Panc1 (cell line): Measurements from ENCODE around the gene TMEM242. TPM values are rescaled to one million over a fixed set of nuclear protein-coding genes. Genes with fewer than 3 reads are reported as not detected.

Experiments
- ATAC-seq: fragments of 200-7000 bp; cut with Tn5 transposase; 2 replicates; pipeline ENCODE4 v1.9.1; 2020; ENCODE audit warnings: mild to moderate bottlenecking, moderate library complexity
- BruUV-seq: library from RNA; stranded (reverse); fragments of 400-500 nt; replicated peaks from 2 replicates; lab custom pipeline; 2021; lab: Mats Ljungman, UMichigan
- CTCF ChIA-PET: fragments of 300-600 bp; sonication (Branson Sonifier 250); formaldehyde crosslinking; loops from one replicate; lab custom pipeline; 2022; ENCODE audit warnings: antibody characterized with exemption; lab: Charles Lee
- POLR2A ChIA-PET: fragments of 300-600 bp; sonication (Branson Sonifier 250); formaldehyde crosslinking; loops from one replicate; lab custom pipeline; 2022; ENCODE audit warnings: antibody characterized with exemption; lab: Charles Lee
- DNase-seq: peaks from one replicate; pipeline ENCODE4 v3.0.0-alpha.2; 2010; ENCODE audit warnings: low read depth, low spot score
- H3K27ac ChIP-seq: 2 replicates; pipeline ENCODE4 v1.5.1; 2011; ENCODE audit warnings: mild to moderate bottlenecking, low read length, inconsistent platforms
- H3K27me3 ChIP-seq: fragments of 200-500 bp; sonication (Bioruptor generic); 2 replicates; pipeline ENCODE4 v1.6.0; 2014; ENCODE audit warnings: low read length, inconsistent platforms; ENCODE audit not compliant: control insufficient read depth, insufficient read depth
- H3K36me3 ChIP-seq: fragments of 200-500 bp; sonication (Bioruptor generic); 2 replicates; pipeline ENCODE4 v1.5.1; 2014; ENCODE audit warnings: inconsistent platforms, mild to moderate bottlenecking, low read length, moderate library complexity; ENCODE audit not compliant: control insufficient read depth, insufficient read depth
- H3K4me1 ChIP-seq: 2 replicates; pipeline ENCODE4 v1.5.1; 2011; ENCODE audit warnings: inconsistent platforms, mild to moderate bottlenecking, low read length, moderate library complexity; ENCODE audit not compliant: control insufficient read depth, insufficient read depth
- H3K4me3 ChIP-seq, 2 experiments: 2 replicates each; pipeline ENCODE4 v1.5.1; 2011 to 2012; ENCODE audit warnings: low read depth in 2 of 2, low read length in 2 of 2, mild to moderate bottlenecking in 2 of 2, inconsistent platforms in 1 of 2, moderate library complexity in 1 of 2
- H3K9me3 ChIP-seq: fragments of 200-500 bp; sonication (Bioruptor generic); 2 replicates; pipeline ENCODE4 v1.5.1; 2014; ENCODE audit warnings: low read depth, mild to moderate bottlenecking, inconsistent platforms, low read length, moderate library complexity; ENCODE audit not compliant: control insufficient read depth, insufficient read depth
- CTCF ChIP-seq: fragments of 450-650 bp; IDR thresholded peaks from 2 replicates; pipeline ENCODE4 v1.5.1; 2017; ENCODE audit warnings: mild to moderate bottlenecking
- POLR2AphosphoS5 ChIP-seq: IDR thresholded peaks from 2 replicates; pipeline ENCODE4 v1.6.1; 2012; ENCODE audit warnings: mild to moderate bottlenecking, low read depth, low read length, moderate library complexity
- SIN3A ChIP-seq: IDR thresholded peaks from 2 replicates; pipeline ENCODE4 v1.6.1; 2012; ENCODE audit warnings: low read depth, mild to moderate bottlenecking, low read length, moderate library complexity, borderline replicate concordance; ENCODE audit not compliant: insufficient read depth
- TCF7L2 ChIP-seq: IDR thresholded peaks from 2 replicates; pipeline ENCODE4 v1.6.1; 2011; ENCODE audit warnings: mild to moderate bottlenecking, low read depth, low read length, inconsistent platforms
- in situ Hi-C: cut with HindIII; loops from 2 replicates; pipeline ENCODE4 v1.10.0; 2016; ENCODE audit warnings: low sequenced_read_pairs, low pct_unique_long_range_greater_than_20kb
- intact Hi-C: fragments of 100-400 bp; cut with micrococcal nuclease; formaldehyde crosslinking; loops from one replicate; pipeline ENCODE4 v1.10.0; 2022; ENCODE audit not compliant: unreplicated experiment
- total RNA-seq: library from RNA; stranded (reverse); gene quantifications from one replicate; pipeline ENCODE4 v1.2.1, GENCODE V29; 2021; ENCODE audit not compliant: unreplicated experiment
- TF ChIP-seq, protein P1 (sequence below), 2 experiments: IDR thresholded peaks; 2 replicates each; pipeline ENCODE4 v1.6.1; 2011 to 2012; ENCODE audit warnings: low read depth in 2 of 2, control low read depth in 1 of 2, low read length in 1 of 2, mild to moderate bottlenecking in 1 of 2, moderate library complexity in 1 of 2; ENCODE audit not compliant: insufficient read depth in 1 of 2

The TMEM242 gene
- total RNA-seq, 1 experiment from 2014 or later: 6.8 TPM

- no peaks in the 10 kb centered on the region for H3K36me3 ChIP-seq
- ChIA-PET CTCF (no interaction called here), POLR2A (no interaction called here)
- in situ Hi-C loops (no loop called here), intact Hi-C loops (no loop called here)
- no TSS peak for BruUV-seq
- H3K4me1 ChIP-seq: peaks cover 4% of the 10 kb centered on the region
- H3K9me3 ChIP-seq: no peaks in the 10 kb centered on the region
- H3K4me3 ChIP-seq: no peak overlapping the region
- H3K27ac ChIP-seq: no peak overlapping the region
- ATAC-seq (no peak), DNase-seq (no peak)
- no peak for TF ChIP-seq TCF7L2
- TF ChIP-seq SIN3A: no peak
- TF ChIP-seq POLR2AphosphoS5: no peak
- TF ChIP-seq, protein P1, sequence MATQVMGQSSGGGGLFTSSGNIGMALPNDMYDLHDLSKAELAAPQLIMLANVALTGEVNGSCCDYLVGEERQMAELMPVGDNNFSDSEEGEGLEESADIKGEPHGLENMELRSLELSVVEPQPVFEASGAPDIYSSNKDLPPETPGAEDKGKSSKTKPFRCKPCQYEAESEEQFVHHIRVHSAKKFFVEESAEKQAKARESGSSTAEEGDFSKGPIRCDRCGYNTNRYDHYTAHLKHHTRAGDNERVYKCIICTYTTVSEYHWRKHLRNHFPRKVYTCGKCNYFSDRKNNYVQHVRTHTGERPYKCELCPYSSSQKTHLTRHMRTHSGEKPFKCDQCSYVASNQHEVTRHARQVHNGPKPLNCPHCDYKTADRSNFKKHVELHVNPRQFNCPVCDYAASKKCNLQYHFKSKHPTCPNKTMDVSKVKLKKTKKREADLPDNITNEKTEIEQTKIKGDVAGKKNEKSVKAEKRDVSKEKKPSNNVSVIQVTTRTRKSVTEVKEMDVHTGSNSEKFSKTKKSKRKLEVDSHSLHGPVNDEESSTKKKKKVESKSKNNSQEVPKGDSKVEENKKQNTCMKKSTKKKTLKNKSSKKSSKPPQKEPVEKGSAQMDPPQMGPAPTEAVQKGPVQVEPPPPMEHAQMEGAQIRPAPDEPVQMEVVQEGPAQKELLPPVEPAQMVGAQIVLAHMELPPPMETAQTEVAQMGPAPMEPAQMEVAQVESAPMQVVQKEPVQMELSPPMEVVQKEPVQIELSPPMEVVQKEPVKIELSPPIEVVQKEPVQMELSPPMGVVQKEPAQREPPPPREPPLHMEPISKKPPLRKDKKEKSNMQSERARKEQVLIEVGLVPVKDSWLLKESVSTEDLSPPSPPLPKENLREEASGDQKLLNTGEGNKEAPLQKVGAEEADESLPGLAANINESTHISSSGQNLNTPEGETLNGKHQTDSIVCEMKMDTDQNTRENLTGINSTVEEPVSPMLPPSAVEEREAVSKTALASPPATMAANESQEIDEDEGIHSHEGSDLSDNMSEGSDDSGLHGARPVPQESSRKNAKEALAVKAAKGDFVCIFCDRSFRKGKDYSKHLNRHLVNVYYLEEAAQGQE (IDR thresholded peaks at IDR 0.05; ENCODE audit: insufficient read depth in 1 of 2, low read depth in 2 of 2, low read length in 1 of 2): no peak
- no peak for TF ChIP-seq CTCF
- no peaks in the 10 kb centered on the region for H3K27me3 ChIP-seq
Measured at GRCh38 chr6:157268835-157269234, 54.5 kb downstream of the TMEM242 start.

- CTCF ChIA-PET: interaction anchor here (0.7 kb wide), 1 partner anchor 1021 kb away, joined by 3 read pairs; no protein-coding TSS in a partner anchor
- H3K27ac ChIP-seq: no peak overlapping the region
Measured at GRCh38 chr6:157268396-157268795, 54.9 kb downstream of the TMEM242 start.

More at GRCh38 chr6:157268396-157268795, 54.9 kb downstream of the TMEM242 start:
- Histone ChIP-seq H3K4me1 (peaks cover 2% of the 10 kb centered on the region; the same call in 1 of the 2 replicates), H3K9me3 (no peaks in the 10 kb centered on the region), H3K4me3 (no peak overlapping the region), H3K27me3 (no peaks in the 10 kb centered on the region), H3K36me3 (no peaks in the 10 kb centered on the region)
- no TSS peak for BruUV-seq
- POLR2A ChIA-PET: no interaction called here
- no peak for TF ChIP-seq TCF7L2
- TF ChIP-seq POLR2AphosphoS5: no peak
- TF ChIP-seq SIN3A: no peak
- no peak for TF ChIP-seq CTCF
- TF ChIP-seq, protein P1 (IDR thresholded peaks at IDR 0.05; ENCODE audit: insufficient read depth in 1 of 2, low read depth in 2 of 2, low read length in 1 of 2): no peak
- no peak for DNase-seq
- in situ Hi-C loops: no loop called here
- intact Hi-C loops: no loop called here
- ATAC-seq: no peak
